ENCODE measurements around the gene ABCF1. TPM values are rescaled to one million over a fixed set of nuclear protein-coding genes. Genes with fewer than 3 reads are reported as not detected.

ABCF1 gene
- total and polyA plus RNA-seq, 9 of the 15 experiments (the other 6 are each of a cell fraction or from before 2014, with no cell fraction given) = 41.6 to 193 (median 102) TPM

GRCh38 chr6:30613251-30614043 lies 42.2 kb downstream of the ABCF1 start:
- ATAC-seq (no peak), FAIRE-seq (no peak), DNase-seq (ENCODE audit: extremely low read depth in 1 of 4, low spot score in 3 of 4) (peak in 1 of 4 experiments; percentile 55)
- Histone ChIP-seq H3K9me1 (ENCODE audit: control insufficient read depth, insufficient read depth, low read length) (no peaks in the 10 kb centered on the region), H3K4me1 (replicated peaks in 1 of 2; ENCODE audit: control insufficient read depth in 2 of 2, insufficient read depth in 2 of 2, low read length in 2 of 2) (peaks cover 0 to 22% of the 10 kb centered on the region in 2 experiments; a peak in 3 of 5 replicates), H3K79me2 (ENCODE audit: control insufficient read depth, insufficient read depth, low read length) (peaks cover 82% of the 10 kb centered on the region), H3K9me3 (replicated peaks; ENCODE audit: control insufficient read depth, insufficient read depth, low read depth, low read length) (no peaks in the 10 kb centered on the region), H3K36me3 (ENCODE audit: control insufficient read depth, insufficient read depth, low read length) (peaks cover 72% of the 10 kb centered on the region), H3K4me2 (ENCODE audit: insufficient read depth, low read length) (peak overlapping the region; percentile 99; the same call in 1 of the 2 replicates), H2AFZ (ENCODE audit: low read depth, low read length) (no peak overlapping the region), H3K27me3 (ENCODE audit: control insufficient read depth in 2 of 2, insufficient read depth in 2 of 2, low read length in 2 of 2) (no peaks in the 10 kb centered on the region), H3K9ac (ENCODE audit: insufficient read depth in 1 of 2, low read depth in 2 of 2, low read length in 2 of 2) (peak overlapping the region in 1 of 2 experiments; percentile 99; a peak in 3 of 4 replicates), H4K20me1 (replicated peaks; ENCODE audit: control insufficient read depth, insufficient read depth, low read length) (peaks cover 8% of the 10 kb centered on the region; the same call in 1 of the 2 replicates), H3K27ac (ENCODE audit: extremely low read depth, low read depth, low read length) (peak overlapping the region; percentile 95; the same call in 2 of the 3 replicates), H3K4me3 (peak overlapping the region; percentile 68; the same call in 1 of the 2 replicates)
- in situ Hi-C loops (cut with MboI) = no loop called here
- CTCF ChIA-PET (ENCODE audit: low intra/inter-chr PET ratio) = no interaction called here
- BruUV-seq (replicated peaks) = no TSS peak
- POLR2A ChIA-PET = interaction anchor here (0.6 to 4.8 kb wide), 36 partner anchors 9 to 790 kb away, joined by 3 to 310 read pairs (median 4); partner anchors contain the start of genes ABCF1, ATAT1, C6orf136 and DHX16
- intact Hi-C loops (cut with micrococcal nuclease) = loop anchor here (2.0 kb wide), 1 partner anchor 59 kb away; the partner anchor contains the start of gene DHX16
- TF ChIP-seq MNT (conservative IDR thresholded peaks at IDR 0.05) (0 out of 4 replicates have a peak, but pooled peaks have one; percentile 21 to 22), HOMEZ (CRISPR knock-in tag; IDR thresholded peaks at IDR 0.05) (no peak), ESRRB (CRISPR knock-in tag; IDR thresholded peaks at IDR 0.05; ENCODE audit: borderline replicate concordance) (0 out of 2 replicates have a peak, but pooled peaks have one; percentile 28), IRF9 (tag; IDR thresholded peaks at IDR 0.05) (no peak), ILF3 (IDR thresholded peaks at IDR 0.05; ENCODE audit: borderline replicate concordance) (peak; percentile 30; the same call in 1 of the 2 replicates), HDAC3 (IDR thresholded peaks at IDR 0.05; ENCODE audit: borderline replicate concordance, partially characterized antibody) (no peak), ZNF699 (CRISPR knock-in tag; IDR thresholded peaks at IDR 0.05; ENCODE audit: insufficient replicate concordance) (no peak), SNIP1 (IDR thresholded peaks at IDR 0.05; ENCODE audit: low read depth) (no peak), ZNF449 (CRISPR knock-in tag; IDR thresholded peaks at IDR 0.05) (no peak), DPF2 (IDR thresholded peaks at IDR 0.05) (peak; percentile 33), PATZ1 (CRISPR knock-in tag; IDR thresholded peaks at IDR 0.05; ENCODE audit: borderline replicate concordance) (no peak), TBL1XR1 (IDR thresholded peaks at IDR 0.05; ENCODE audit: low read length in 2 of 2) (no peak)

Data from K562 (cell line).